Neural cell (in vitro differentiated cells): ENCODE data around the gene GALNT16. TPM values are rescaled to one million over a fixed set of nuclear protein-coding genes. Genes with fewer than 3 reads are reported as not detected.

Experiments used
- H2AFZ ChIP-seq: fragments of 200-600, 300-800 bp; sonication (generic), shearing (Covaris generic); 2 replicates; pipeline ENCODE4 v1.6.0; 2014; ENCODE audit warnings: low read depth, mild to moderate bottlenecking, antibody characterized with exemption, low read length, moderate library complexity
- H3F3A ChIP-seq: fragments of 200-600 bp; shearing (Covaris generic); 2 replicates; pipeline ENCODE4 v1.6.1; 2016; ENCODE audit warnings: mild to moderate bottlenecking, moderate library complexity, mixed read lengths, antibody characterized with exemption, low read length; ENCODE audit not compliant: insufficient read depth, poor library complexity, severe bottlenecking
- H3K27ac ChIP-seq: fragments of 200-600, 300-800 bp; sonication (generic), shearing (Covaris generic); 2 replicates; pipeline ENCODE4 v1.5.1; 2014; ENCODE audit warnings: mild to moderate bottlenecking, low read length, moderate library complexity
- H3K27me3 ChIP-seq: fragments of 300-800, 200-600 bp; sonication (generic), shearing (Covaris generic); 2 replicates; pipeline ENCODE4 v1.6.0; 2014; ENCODE audit warnings: mild to moderate bottlenecking, low read depth, low read length, moderate library complexity; ENCODE audit not compliant: insufficient read depth
- H3K36me3 ChIP-seq: fragments of 300-800, 200-600 bp; sonication (generic), shearing (Covaris generic); 2 replicates; pipeline ENCODE4 v1.5.1; 2014; ENCODE audit warnings: mild to moderate bottlenecking, antibody characterized with exemption, low read length, moderate library complexity; ENCODE audit not compliant: insufficient read depth
- H3K4me2 ChIP-seq: fragments of 300-800, 200-600 bp; sonication (generic), shearing (Covaris generic); 2 replicates; pipeline ENCODE4 v1.6.0; 2014; ENCODE audit warnings: mild to moderate bottlenecking, low read length
- H3K4me3 ChIP-seq: fragments of 300-800, 200-600 bp; sonication (generic), shearing (Covaris generic); 2 replicates; pipeline ENCODE4 v1.5.1; 2014; ENCODE audit warnings: mild to moderate bottlenecking, low read length, moderate library complexity
- H3K79me2 ChIP-seq: fragments of 200-600 bp; shearing (Covaris generic); replicated peaks from 2 replicates; pipeline ENCODE4 v1.6.0; 2014; ENCODE audit warnings: mild to moderate bottlenecking, low read length, moderate library complexity; ENCODE audit not compliant: insufficient read depth
- H3K9ac ChIP-seq: fragments of 300-800, 200-600 bp; sonication (generic), shearing (Covaris generic); 2 replicates; pipeline ENCODE4 v1.6.1; 2016; ENCODE audit warnings: mild to moderate bottlenecking, low read length, mixed read lengths
- H3K9me2 ChIP-seq: fragments of 200-600 bp; shearing (Covaris generic); 2 replicates; pipeline ENCODE4 v1.6.1; 2016; ENCODE audit warnings: mild to moderate bottlenecking, low read length, mixed read lengths; ENCODE audit not compliant: insufficient read depth
- H3K9me3 ChIP-seq: fragments of 200-600, 300-800 bp; sonication (generic), shearing (Covaris generic); 2 replicates; pipeline ENCODE4 v1.6.1; 2016; ENCODE audit warnings: mild to moderate bottlenecking, mixed run types, low read length, moderate library complexity, mixed read lengths
- H4K20me1 ChIP-seq: fragments of 200-600 bp; shearing (Covaris generic); 2 replicates; pipeline ENCODE4 v1.6.1; 2016; ENCODE audit warnings: mild to moderate bottlenecking, mixed run types; ENCODE audit not compliant: insufficient read depth
- CTCF ChIP-seq: fragments of 450-650 bp; IDR thresholded peaks from 2 replicates; pipeline ENCODE4 v1.5.1; 2014; ENCODE audit warnings: antibody characterized with exemption, mild to moderate bottlenecking, moderate library complexity; ENCODE audit not compliant: poor library complexity, severe bottlenecking
- EP300 ChIP-seq: fragments of 450-650 bp; conservative IDR thresholded peaks from 2 replicates; pipeline ENCODE4 v1.6.1; 2014; ENCODE audit warnings: antibody characterized with exemption, mild to moderate bottlenecking, moderate library complexity; ENCODE audit not compliant: poor library complexity, severe bottlenecking
- EZH2 ChIP-seq: fragments of 200-600, 300-800 bp; shearing (Covaris generic), sonication (generic); IDR thresholded peaks from 2 replicates; pipeline ENCODE4 v1.6.1; 2014; ENCODE audit warnings: antibody characterized with exemption, low read length, borderline replicate concordance, mild to moderate bottlenecking; ENCODE audit not compliant: insufficient read depth, poor library complexity, severe bottlenecking
- MXI1 ChIP-seq: fragments of 450-650 bp; conservative IDR thresholded peaks from 2 replicates; pipeline ENCODE4 v1.6.1; 2014; ENCODE audit warnings: antibody characterized with exemption, mild to moderate bottlenecking; ENCODE audit not compliant: poor library complexity, severe bottlenecking
- POLR2AphosphoS5 ChIP-seq: IDR thresholded peaks from 2 replicates; pipeline ENCODE4 v1.6.1; 2012
- RAD21 ChIP-seq: fragments of 450-650 bp; conservative IDR thresholded peaks from 2 replicates; pipeline ENCODE4 v1.6.1; 2014; ENCODE audit warnings: antibody characterized with exemption, mild to moderate bottlenecking, moderate library complexity
- SMC3 ChIP-seq: fragments of 450-650 bp; conservative IDR thresholded peaks from 2 replicates; pipeline ENCODE4 v1.6.1; 2014; ENCODE audit warnings: antibody characterized with exemption, mild to moderate bottlenecking, moderate library complexity; ENCODE audit not compliant: poor library complexity
- TAF1 ChIP-seq: IDR thresholded peaks from 2 replicates; pipeline ENCODE4 v1.6.1; 2012; ENCODE audit warnings: low read depth
- polyA plus RNA-seq: library from polyadenylated mRNA; depleted of rRNA; stranded (reverse); fragments of >200 nt; gene quantifications from 2 replicates; pipeline ENCODE4 v1.2.3, GENCODE V29; 2014
- TF ChIP-seq, protein P1 (sequence below): IDR thresholded peaks from 2 replicates; pipeline ENCODE4 v1.6.1; 2012; ENCODE audit warnings: borderline replicate concordance

Gene GALNT16
- polyA plus RNA-seq, 1 donor from 2014 or later = 23.8 TPM

DNA sequence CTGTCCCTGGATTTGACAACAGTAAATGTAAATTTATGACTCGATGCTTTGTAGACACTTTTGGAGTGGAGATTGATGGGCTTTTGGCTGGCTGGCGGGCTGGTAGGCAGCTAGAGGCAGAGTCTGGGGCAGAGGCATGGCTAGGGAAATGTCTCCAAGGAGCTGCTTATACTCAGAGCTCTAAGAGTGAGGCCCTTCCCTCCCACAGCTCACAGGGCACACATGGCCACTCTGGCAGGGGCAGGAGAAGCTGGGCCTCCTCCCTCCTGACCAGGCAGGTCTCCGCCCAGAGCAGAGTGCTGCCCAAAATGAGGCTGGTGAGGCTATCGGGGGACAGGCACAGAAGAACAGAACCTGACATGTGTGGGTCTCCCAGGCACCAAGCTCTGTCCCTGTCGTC, 67.5 kb downstream of the GALNT16 start:
- Histone ChIP-seq H3K9me3 (no peaks in the 10 kb centered on the region), H3K36me3 (no peaks in the 10 kb centered on the region), H4K20me1 (no peaks in the 10 kb centered on the region), H2AFZ (no peak overlapping the region), H3K9me2 (no peaks in the 10 kb centered on the region), H3F3A (no peaks in the 10 kb centered on the region), H3K27ac (no peak overlapping the region), H3K27me3 (no peaks in the 10 kb centered on the region), H3K4me2 (no peak overlapping the region), H3K4me3 (no peak overlapping the region), H3K9ac (no peak overlapping the region), H3K79me2 (no peaks in the 10 kb centered on the region)
- TF ChIP-seq EZH2 (no peak), RAD21 (no peak), POLR2AphosphoS5 (no peak), CTCF (no peak), TAF1 (no peak), EP300 (no peak), MXI1 (no peak), SMC3 (no peak)
- TF ChIP-seq, protein P1, sequence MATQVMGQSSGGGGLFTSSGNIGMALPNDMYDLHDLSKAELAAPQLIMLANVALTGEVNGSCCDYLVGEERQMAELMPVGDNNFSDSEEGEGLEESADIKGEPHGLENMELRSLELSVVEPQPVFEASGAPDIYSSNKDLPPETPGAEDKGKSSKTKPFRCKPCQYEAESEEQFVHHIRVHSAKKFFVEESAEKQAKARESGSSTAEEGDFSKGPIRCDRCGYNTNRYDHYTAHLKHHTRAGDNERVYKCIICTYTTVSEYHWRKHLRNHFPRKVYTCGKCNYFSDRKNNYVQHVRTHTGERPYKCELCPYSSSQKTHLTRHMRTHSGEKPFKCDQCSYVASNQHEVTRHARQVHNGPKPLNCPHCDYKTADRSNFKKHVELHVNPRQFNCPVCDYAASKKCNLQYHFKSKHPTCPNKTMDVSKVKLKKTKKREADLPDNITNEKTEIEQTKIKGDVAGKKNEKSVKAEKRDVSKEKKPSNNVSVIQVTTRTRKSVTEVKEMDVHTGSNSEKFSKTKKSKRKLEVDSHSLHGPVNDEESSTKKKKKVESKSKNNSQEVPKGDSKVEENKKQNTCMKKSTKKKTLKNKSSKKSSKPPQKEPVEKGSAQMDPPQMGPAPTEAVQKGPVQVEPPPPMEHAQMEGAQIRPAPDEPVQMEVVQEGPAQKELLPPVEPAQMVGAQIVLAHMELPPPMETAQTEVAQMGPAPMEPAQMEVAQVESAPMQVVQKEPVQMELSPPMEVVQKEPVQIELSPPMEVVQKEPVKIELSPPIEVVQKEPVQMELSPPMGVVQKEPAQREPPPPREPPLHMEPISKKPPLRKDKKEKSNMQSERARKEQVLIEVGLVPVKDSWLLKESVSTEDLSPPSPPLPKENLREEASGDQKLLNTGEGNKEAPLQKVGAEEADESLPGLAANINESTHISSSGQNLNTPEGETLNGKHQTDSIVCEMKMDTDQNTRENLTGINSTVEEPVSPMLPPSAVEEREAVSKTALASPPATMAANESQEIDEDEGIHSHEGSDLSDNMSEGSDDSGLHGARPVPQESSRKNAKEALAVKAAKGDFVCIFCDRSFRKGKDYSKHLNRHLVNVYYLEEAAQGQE = no peak

GRCh38 chr14:69328317-69328716, 68.4 kb downstream of the GALNT16 start:
- H3K4me2 ChIP-seq = no peak overlapping the region
- no peaks in the 10 kb centered on the region for H3K36me3 ChIP-seq
- no peaks in the 10 kb centered on the region for H3K9me3 ChIP-seq
- H4K20me1 ChIP-seq = no peaks in the 10 kb centered on the region
- no peaks in the 10 kb centered on the region for H3K9me2 ChIP-seq
- no peak overlapping the region for H3K27ac ChIP-seq
- no peaks in the 10 kb centered on the region for H3F3A ChIP-seq
- H3K27me3 ChIP-seq = no peaks in the 10 kb centered on the region
- H3K4me3 ChIP-seq = no peak overlapping the region
- no peak overlapping the region for H3K9ac ChIP-seq
- no peak for TF ChIP-seq SMC3
- H2AFZ ChIP-seq = no peak overlapping the region
- no peaks in the 10 kb centered on the region for H3K79me2 ChIP-seq

DNA sequence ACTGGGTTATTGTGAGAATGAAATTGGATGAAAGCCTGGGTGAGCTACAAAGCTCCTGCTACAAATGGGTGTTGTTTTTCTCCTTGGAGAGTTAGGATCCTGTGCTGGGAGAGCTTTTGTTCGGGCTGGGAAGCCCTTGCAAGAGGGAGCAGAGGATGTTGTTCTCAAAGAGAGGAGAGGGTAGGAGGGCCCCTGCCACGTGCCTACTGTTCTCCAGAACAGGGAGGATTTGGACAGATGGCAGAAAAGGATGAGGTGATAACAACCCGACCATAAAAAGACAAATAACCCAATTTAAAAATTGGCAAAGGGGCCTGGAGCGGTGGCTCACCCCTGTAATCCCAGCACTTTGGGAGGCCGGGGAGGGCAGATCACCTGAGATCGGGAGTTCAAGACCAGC, 68.8 kb downstream of the GALNT16 start:
- Histone ChIP-seq H3K4me2 (no peak overlapping the region), H3K9me3 (no peaks in the 10 kb centered on the region), H3K79me2 (no peaks in the 10 kb centered on the region), H2AFZ (no peak overlapping the region), H3K36me3 (peaks cover 3% of the 10 kb centered on the region), H3K27me3 (no peaks in the 10 kb centered on the region), H3K9me2 (no peaks in the 10 kb centered on the region), H3K4me3 (no peak overlapping the region), H3K9ac (no peak overlapping the region), H3F3A (no peaks in the 10 kb centered on the region), H4K20me1 (no peaks in the 10 kb centered on the region), H3K27ac (no peak overlapping the region)
- no peak for TF ChIP-seq MXI1
- no peak for TF ChIP-seq EP300
- no peak for TF ChIP-seq POLR2AphosphoS5
- no peak for TF ChIP-seq CTCF
- no peak for TF ChIP-seq RAD21
- TF ChIP-seq EZH2 = no peak
- TF ChIP-seq, protein P1 = no peak
- no peak for TF ChIP-seq TAF1
